GM18526 (cell line): Measurements from ENCODE around the gene ZNF236.

Source experiments
- POLR2A ChIP-seq: IDR thresholded peaks from 3 replicates; pipeline ENCODE4 v1.6.1; 2011; ENCODE audit not compliant: insufficient read length; ENCODE audit errors: extremely low read depth

The ZNF236 gene

GRCh38 chr18:76943542-76944339 lies 121.4 kb downstream of the ZNF236 start:
- TF ChIP-seq POLR2A = no peak

- TF ChIP-seq POLR2A = no peak
Measured at GRCh38 chr18:76948345-76948744, 126.0 kb downstream of the ZNF236 start.

- TF ChIP-seq POLR2A = no peak
Measured at GRCh38 chr18:76951456-76952247, 129.3 kb downstream of the ZNF236 start.

- TF ChIP-seq POLR2A = no peak
Measured at GRCh38 chr18:76952747-76953146, 130.4 kb downstream of the ZNF236 start.

- TF ChIP-seq POLR2A = no peak
Measured at GRCh38 chr18:76953156-76953555, 130.8 kb downstream of the ZNF236 start.

GRCh38 chr18:76953583-76954233 lies 131.4 kb downstream of the ZNF236 start:
- no peak for TF ChIP-seq POLR2A

- no peak for TF ChIP-seq POLR2A
Measured at GRCh38 chr18:76955524-76956170, 133.3 kb downstream of the ZNF236 start.

GRCh38 chr18:76956648-76957047 lies 134.3 kb downstream of the ZNF236 start:
- TF ChIP-seq POLR2A = no peak

- TF ChIP-seq POLR2A = no peak
Measured at GRCh38 chr18:76957384-76958355, 135.3 kb downstream of the ZNF236 start.

- TF ChIP-seq POLR2A = no peak
Measured at GRCh38 chr18:76958692-76959341, 136.5 kb downstream of the ZNF236 start.

GRCh38 chr18:76959605-76960004 lies 137.2 kb downstream of the ZNF236 start:
- TF ChIP-seq POLR2A = no peak

- TF ChIP-seq POLR2A = no peak
Measured at GRCh38 chr18:76960528-76961035, 138.2 kb downstream of the ZNF236 start.

- TF ChIP-seq POLR2A = no peak
Measured at GRCh38 chr18:76962851-76963250, 140.5 kb downstream of the ZNF236 start.
